ENCODE results near the gene WNT3A. TPM values are rescaled to one million over a fixed set of nuclear protein-coding genes. Genes with fewer than 3 reads are reported as not detected.
"Not testable (repeated sequence)": the region's sequence is repeated elsewhere in the genome, so short reads cannot be mapped to it uniquely, and the experiment has no call there.

WNT3A gene
- total and polyA plus RNA-seq, 5 donors from 2014 or later, result not detected

DNA sequence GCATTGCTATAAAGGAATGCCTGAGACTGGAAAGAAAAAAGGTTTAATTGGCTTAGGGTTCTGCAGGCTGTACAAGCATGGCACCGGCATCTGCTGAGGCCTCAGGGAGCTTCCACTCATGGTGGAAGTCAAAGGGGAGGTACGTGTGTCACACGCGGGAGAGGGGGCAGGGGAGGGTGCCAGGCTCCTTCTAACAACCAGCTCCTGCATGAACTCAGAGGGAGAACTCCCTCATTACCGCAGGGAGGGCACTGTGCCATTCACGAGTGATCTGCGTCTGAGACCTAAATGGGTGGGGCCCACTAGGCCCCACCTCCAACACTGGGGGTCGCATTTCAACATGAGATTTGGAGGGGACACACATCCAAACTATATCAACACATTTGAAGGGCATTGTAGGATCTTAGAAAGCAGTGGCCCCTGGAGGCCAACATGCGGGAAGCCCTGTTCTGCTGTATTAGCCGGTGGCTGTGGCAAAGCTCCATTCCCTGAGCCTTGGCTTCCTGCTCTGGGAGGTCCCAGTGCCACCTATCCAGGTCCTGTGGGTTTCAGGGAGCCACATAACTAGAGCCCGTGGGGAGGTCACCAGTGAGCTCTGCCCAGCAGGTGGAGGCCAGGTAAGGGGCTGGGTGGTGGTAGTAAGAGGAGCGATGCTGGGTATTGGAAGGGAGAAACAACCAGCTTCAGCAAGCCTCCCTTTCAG is 10.0 kb downstream of the WNT3A start:
- H3K9me3 Mint-ChIP-seq, result no peaks in the 10 kb centered on the region
- H3K36me3 Mint-ChIP-seq, result no peaks in the 10 kb centered on the region
- no peaks in the 10 kb centered on the region for H3K27me3 Mint-ChIP-seq
- H3K27me3 ChIP-seq (ENCODE audit: control insufficient read depth, insufficient read depth, low read length), result no peaks in the 10 kb centered on the region
- H3K4me3 ChIP-seq (ENCODE audit: low read depth, low read length), result no peak overlapping the region
- no peak overlapping the region for H3K27ac ChIP-seq (ENCODE audit: insufficient read depth, low read length, poor library complexity, severe bottlenecking)
- H3K36me3 ChIP-seq (ENCODE audit: control insufficient read depth, insufficient read depth, low read length), result no peaks in the 10 kb centered on the region
- H3K4me1 Mint-ChIP-seq, result no peaks in the 10 kb centered on the region
- ATAC-seq (ENCODE audit: low read depth in 2 of 2) (no peak), DNase-seq (no peak)
- H3K4me3 Mint-ChIP-seq, result no peak overlapping the region
- no peaks in the 10 kb centered on the region for H3K4me1 ChIP-seq (ENCODE audit: control insufficient read depth, insufficient read depth, low read length, poor library complexity, severe bottlenecking)
- H3K27ac Mint-ChIP-seq, result peak overlapping the region in 1 of 3 donors; percentile 25
- no peaks in the 10 kb centered on the region for H3K9me3 ChIP-seq (ENCODE audit: control insufficient read depth in 2 of 2, low read length in 2 of 2)

GRCh38 chr1:228017356-228018124 is 10.7 kb downstream of the WNT3A start:
- no peak for DNase-seq

GRCh38 chr1:228018125-228018398 is 11.3 kb downstream of the WNT3A start:
- Histone ChIP-seq H3K4me1 (ENCODE audit: control insufficient read depth, insufficient read depth, low read length, poor library complexity, severe bottlenecking) (no peaks in the 10 kb centered on the region), H3K9me3 (ENCODE audit: control insufficient read depth in 2 of 2, low read length in 2 of 2) (no peaks in the 10 kb centered on the region), H3K4me3 (ENCODE audit: low read depth, low read length) (no peak overlapping the region), H3K36me3 (ENCODE audit: control insufficient read depth, insufficient read depth, low read length) (no peaks in the 10 kb centered on the region), H3K27me3 (ENCODE audit: control insufficient read depth, insufficient read depth, low read length) (no peaks in the 10 kb centered on the region), H3K27ac (ENCODE audit: insufficient read depth, low read length, poor library complexity, severe bottlenecking) (no peak overlapping the region)
- no peaks in the 10 kb centered on the region for H3K36me3 Mint-ChIP-seq
- no peak overlapping the region for H3K4me3 Mint-ChIP-seq
- no peaks in the 10 kb centered on the region for H3K4me1 Mint-ChIP-seq
- H3K9me3 Mint-ChIP-seq, result no peaks in the 10 kb centered on the region
- H3K27ac Mint-ChIP-seq, result no peak overlapping the region
- ATAC-seq (ENCODE audit: low read depth in 2 of 2), result no peak
- no peak for DNase-seq
- no peaks in the 10 kb centered on the region for H3K27me3 Mint-ChIP-seq

More at GRCh38 chr1:228017356-228018124, 10.7 kb downstream of the WNT3A start:
- Histone ChIP-seq H3K4me1 (ENCODE audit: control insufficient read depth, insufficient read depth, low read length, poor library complexity, severe bottlenecking) (no peaks in the 10 kb centered on the region), H3K27ac (ENCODE audit: insufficient read depth, low read length, poor library complexity, severe bottlenecking) (no peak overlapping the region), H3K9me3 (ENCODE audit: control insufficient read depth in 2 of 2, low read length in 2 of 2) (no peaks in the 10 kb centered on the region), H3K36me3 (ENCODE audit: control insufficient read depth, insufficient read depth, low read length) (no peaks in the 10 kb centered on the region), H3K27me3 (ENCODE audit: control insufficient read depth, insufficient read depth, low read length) (no peaks in the 10 kb centered on the region), H3K4me3 (ENCODE audit: low read depth, low read length) (no peak overlapping the region)
- no peak for ATAC-seq (ENCODE audit: low read depth in 2 of 2)
- Mint-ChIP-seq H3K4me3 (no peak overlapping the region), H3K4me1 (no peaks in the 10 kb centered on the region), H3K9me3 (no peaks in the 10 kb centered on the region), H3K36me3 (no peaks in the 10 kb centered on the region), H3K27ac (peak overlapping the region in 1 of 3 donors; percentile 25), H3K27me3 (no peaks in the 10 kb centered on the region)

DNA sequence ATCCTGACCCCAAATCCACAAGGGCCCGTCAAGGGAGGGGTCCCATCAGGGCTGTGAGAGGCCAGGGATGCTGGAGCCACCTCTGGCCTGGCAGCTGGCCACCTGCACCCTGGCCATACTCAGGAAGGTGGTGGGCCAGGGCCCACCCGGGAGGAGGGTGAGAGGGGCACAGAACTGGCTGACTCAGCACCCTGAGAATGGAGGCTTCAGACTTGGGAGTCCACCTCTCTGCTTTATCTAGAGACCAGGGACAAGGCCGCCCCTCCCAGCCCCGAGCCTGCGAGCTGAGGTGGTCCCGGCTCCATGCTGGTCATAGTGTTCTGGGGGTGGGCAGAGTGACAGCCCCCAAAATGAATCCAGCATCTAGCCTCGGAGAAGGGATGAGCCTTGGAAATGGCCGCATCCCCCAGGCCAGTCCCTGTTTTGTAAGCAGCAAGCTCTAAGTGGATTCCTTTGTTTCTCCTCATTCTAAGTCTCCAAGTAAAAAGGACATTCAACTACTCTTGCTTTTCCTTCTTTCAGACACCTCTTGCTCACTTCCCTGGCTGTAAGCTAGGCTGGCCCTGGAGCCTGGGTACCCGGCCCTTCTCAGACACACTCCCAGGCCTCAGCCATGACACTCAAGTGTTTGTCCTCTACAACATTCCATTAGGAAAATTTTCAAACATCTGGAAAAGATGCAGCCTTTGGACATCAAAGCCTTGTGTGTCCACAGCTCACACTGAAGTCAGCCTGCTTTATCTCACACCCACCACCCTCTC is 12.3 kb downstream of the WNT3A start:
- peaks cover 5% of the 10 kb centered on the region for H3K27me3 Mint-ChIP-seq
- H3K4me3 Mint-ChIP-seq, result no peak overlapping the region
- no peak overlapping the region for H3K27ac ChIP-seq (ENCODE audit: insufficient read depth, low read length, poor library complexity, severe bottlenecking)
- H3K27ac Mint-ChIP-seq, result no peak overlapping the region
- no peaks in the 10 kb centered on the region for H3K27me3 ChIP-seq (ENCODE audit: control insufficient read depth, insufficient read depth, low read length)
- H3K4me1 Mint-ChIP-seq, result no peaks in the 10 kb centered on the region
- no peaks in the 10 kb centered on the region for H3K4me1 ChIP-seq (ENCODE audit: control insufficient read depth, insufficient read depth, low read length, poor library complexity, severe bottlenecking)
- no peaks in the 10 kb centered on the region for H3K9me3 Mint-ChIP-seq
- H3K36me3 ChIP-seq (ENCODE audit: control insufficient read depth, insufficient read depth, low read length), result no peaks in the 10 kb centered on the region
- ATAC-seq (ENCODE audit: low read depth in 2 of 2), result no peak
- H3K4me3 ChIP-seq (ENCODE audit: low read depth, low read length), result no peak overlapping the region
- no peaks in the 10 kb centered on the region for H3K36me3 Mint-ChIP-seq
- no peak for DNase-seq
- H3K9me3 ChIP-seq (ENCODE audit: control insufficient read depth in 2 of 2, low read length in 2 of 2), result no peaks in the 10 kb centered on the region

GRCh38 chr1:228019722-228020083 is 12.9 kb downstream of the WNT3A start:
- H3K27ac ChIP-seq (ENCODE audit: insufficient read depth, low read length, poor library complexity, severe bottlenecking); H3K27me3 Mint-ChIP-seq; H3K9me3 Mint-ChIP-seq; H3K4me1 Mint-ChIP-seq; H3K9me3 ChIP-seq (ENCODE audit: control insufficient read depth in 2 of 2, low read length in 2 of 2); H3K36me3 Mint-ChIP-seq; H3K36me3 ChIP-seq (ENCODE audit: control insufficient read depth, insufficient read depth, low read length); ATAC-seq (ENCODE audit: low read depth in 2 of 2); H3K4me1 ChIP-seq (ENCODE audit: control insufficient read depth, insufficient read depth, low read length, poor library complexity, severe bottlenecking); H3K27me3 ChIP-seq (ENCODE audit: control insufficient read depth, insufficient read depth, low read length); H3K27ac Mint-ChIP-seq; H3K4me3 ChIP-seq (ENCODE audit: low read depth, low read length); DNase-seq; H3K4me3 Mint-ChIP-seq: not testable (repeated sequence)

DNA sequence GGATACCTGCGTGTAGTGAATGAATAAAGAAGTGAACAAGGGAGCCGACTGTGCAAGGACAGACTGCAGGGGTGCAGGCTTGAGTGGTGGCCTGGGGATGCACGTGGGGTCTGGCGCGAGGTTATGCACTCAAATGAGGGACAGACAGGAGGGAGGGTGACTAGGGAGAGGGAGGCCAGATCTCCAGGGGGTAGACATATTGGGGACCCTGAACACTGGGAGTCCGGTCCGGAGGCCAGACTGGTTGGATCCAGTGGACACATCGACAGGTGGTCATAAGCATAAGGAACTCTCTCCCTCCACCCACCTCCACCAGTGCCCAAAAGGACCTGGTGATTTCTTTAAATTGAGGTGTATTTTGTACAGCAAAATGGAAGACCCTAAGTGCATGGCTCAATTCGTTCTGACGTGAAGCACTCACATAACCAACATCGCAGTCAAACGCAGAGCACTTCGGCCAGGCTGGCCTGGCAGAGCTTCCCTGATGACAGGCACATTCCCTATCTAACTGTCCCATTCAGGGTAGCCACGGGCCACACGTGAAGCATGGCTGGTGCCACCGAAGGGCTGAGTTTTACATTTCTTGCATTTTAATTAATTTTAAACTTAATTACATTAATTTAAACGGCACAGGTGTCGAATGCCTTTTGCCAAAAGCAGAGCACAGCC is 14.0 kb downstream of the WNT3A start:
- Histone ChIP-seq H3K27me3 (ENCODE audit: control insufficient read depth, insufficient read depth, low read length) (no peaks in the 10 kb centered on the region), H3K9me3 (ENCODE audit: control insufficient read depth in 2 of 2, low read length in 2 of 2) (no peaks in the 10 kb centered on the region), H3K27ac (ENCODE audit: insufficient read depth, low read length, poor library complexity, severe bottlenecking) (no peak overlapping the region), H3K4me1 (ENCODE audit: control insufficient read depth, insufficient read depth, low read length, poor library complexity, severe bottlenecking) (no peaks in the 10 kb centered on the region), H3K36me3 (ENCODE audit: control insufficient read depth, insufficient read depth, low read length) (no peaks in the 10 kb centered on the region), H3K4me3 (ENCODE audit: low read depth, low read length) (no peak overlapping the region)
- DNase-seq (no peak), ATAC-seq (ENCODE audit: low read depth in 2 of 2) (no peak)
- peaks cover 5% of the 10 kb centered on the region for H3K27me3 Mint-ChIP-seq
- no peak overlapping the region for H3K27ac Mint-ChIP-seq
- no peak overlapping the region for H3K4me3 Mint-ChIP-seq
- no peaks in the 10 kb centered on the region for H3K4me1 Mint-ChIP-seq
- no peaks in the 10 kb centered on the region for H3K9me3 Mint-ChIP-seq
- H3K36me3 Mint-ChIP-seq, result no peaks in the 10 kb centered on the region

DNA sequence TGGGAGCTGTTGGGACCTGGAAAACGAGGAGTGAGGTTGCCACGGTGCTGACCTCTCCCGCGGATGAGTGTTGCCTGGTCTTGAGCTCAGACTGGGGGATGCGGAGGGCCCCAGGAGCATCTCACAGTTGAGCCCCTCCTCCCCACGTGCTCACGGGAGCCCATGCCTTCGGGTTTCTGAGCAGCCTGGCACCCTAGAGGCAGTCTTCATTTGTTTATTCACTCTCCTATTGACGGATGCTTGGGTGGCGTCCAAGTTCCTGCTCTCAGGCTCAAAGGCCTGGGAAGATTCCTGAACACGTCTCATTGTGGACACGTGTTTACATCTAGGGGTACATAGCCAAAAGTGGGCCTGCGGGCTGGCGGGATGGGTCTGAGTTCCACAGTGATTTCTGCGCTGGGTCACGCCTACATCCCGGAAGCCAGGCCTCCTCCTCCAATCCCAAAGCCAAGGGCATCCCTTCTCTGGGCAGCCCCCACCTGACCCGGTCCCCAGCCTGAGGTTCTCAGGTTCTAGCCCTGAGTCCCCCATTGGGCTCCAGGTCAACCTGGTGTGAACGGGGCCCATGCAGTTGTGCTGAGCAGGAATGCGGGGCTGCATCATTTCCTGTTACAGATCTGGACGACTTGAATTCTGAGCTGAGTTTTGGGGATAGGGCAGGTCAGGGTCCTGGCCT is 14.7 kb downstream of the WNT3A start:
- peaks cover 5% of the 10 kb centered on the region for H3K27me3 Mint-ChIP-seq
- Histone ChIP-seq H3K9me3 (ENCODE audit: control insufficient read depth in 2 of 2, low read length in 2 of 2) (no peaks in the 10 kb centered on the region), H3K27ac (ENCODE audit: insufficient read depth, low read length, poor library complexity, severe bottlenecking) (no peak overlapping the region), H3K36me3 (ENCODE audit: control insufficient read depth, insufficient read depth, low read length) (no peaks in the 10 kb centered on the region), H3K4me3 (ENCODE audit: low read depth, low read length) (no peak overlapping the region), H3K4me1 (ENCODE audit: control insufficient read depth, insufficient read depth, low read length, poor library complexity, severe bottlenecking) (no peaks in the 10 kb centered on the region), H3K27me3 (ENCODE audit: control insufficient read depth, insufficient read depth, low read length) (peaks cover 2% of the 10 kb centered on the region)
- DNase-seq (no peak), ATAC-seq (ENCODE audit: low read depth in 2 of 2) (no peak)
- H3K4me3 Mint-ChIP-seq, result no peak overlapping the region
- H3K27ac Mint-ChIP-seq, result no peak overlapping the region
- no peaks in the 10 kb centered on the region for H3K36me3 Mint-ChIP-seq
- no peaks in the 10 kb centered on the region for H3K4me1 Mint-ChIP-seq
- H3K9me3 Mint-ChIP-seq, result no peaks in the 10 kb centered on the region

All from CD4-positive, CD25-positive, alpha-beta regulatory T cell (primary cell).